Measurements from ENCODE around the gene OTUB1. TPM values are rescaled to one million over a fixed set of nuclear protein-coding genes. Genes with fewer than 3 reads are reported as not detected.

OTUB1 gene
- total and polyA plus RNA-seq, 9 of the 15 experiments (the other 6 are each of a cell fraction or from before 2014, with no cell fraction given), result 29.5 to 134 (median 66.1) TPM

DNA sequence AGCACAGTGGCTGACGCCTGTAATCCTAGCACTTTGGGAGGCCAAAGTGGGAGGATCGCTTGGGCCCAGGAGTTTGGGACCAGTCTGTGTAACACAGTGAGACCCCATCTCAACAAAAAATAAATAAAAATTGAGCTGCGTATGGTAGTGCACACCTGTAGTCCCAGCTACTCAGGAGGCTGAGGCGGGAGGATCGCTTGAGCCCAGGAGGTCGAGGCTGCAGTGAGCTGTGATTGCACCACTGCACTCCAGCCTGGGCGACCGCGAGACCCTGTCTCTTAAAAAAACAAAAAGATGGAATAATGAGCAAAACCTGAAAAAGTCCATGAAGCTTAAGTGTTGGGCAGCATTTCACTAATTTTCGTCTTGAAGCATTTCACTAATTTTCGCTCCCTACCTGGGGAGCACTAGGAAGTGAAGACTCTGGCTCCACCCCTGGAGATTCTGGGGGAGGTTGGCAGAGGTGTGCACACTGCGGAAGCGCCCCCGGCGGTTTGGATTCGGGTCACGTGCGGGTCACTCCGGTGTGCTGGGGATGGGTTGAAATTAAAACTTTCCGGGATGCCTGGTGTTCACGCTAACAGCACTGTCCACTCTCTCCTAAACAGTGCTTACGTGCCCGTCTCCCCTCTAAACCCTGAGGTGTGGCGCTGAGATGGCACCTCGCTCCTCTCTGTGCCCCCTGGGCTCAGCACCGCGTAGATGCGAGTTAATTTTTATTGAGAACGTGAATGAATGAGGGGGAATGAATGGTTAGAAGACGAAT is 48.3 kb upstream of the OTUB1 start (continued):
- TF ChIP-seq ZBTB11 (CRISPR knock-in tag; IDR thresholded peaks at IDR 0.05) (peak in 1 of 3 experiments; percentile 54; a peak in 1 of 6 replicates), ZNF830 (CRISPR knock-in tag; IDR thresholded peaks at IDR 0.05) (no peak)

Data from K562 (cell line).